GM23338 (cell line): Measurements from ENCODE around the gene UBASH3A.

Experiments used
- CREB1 ChIP-seq: fragments of 250-450 bp; sonication (Bioruptor Pico); IDR thresholded peaks from 2 replicates; pipeline ENCODE4 v1.5.0; 2020; ENCODE audit warnings: low read depth, mild to moderate bottlenecking, moderate library complexity
- CTCF ChIP-seq, 2 experiments: fragments of 200-600 bp in 1 of 2; sonication (generic) in 1 of 2; conservative IDR thresholded peaks; 2 replicates each; pipeline versions ENCODE4 v1.5.1 to v1.6.1; 2016 to 2017; ENCODE audit warnings: antibody characterized with exemption in 2 of 2, low read depth in 2 of 2, mild to moderate bottlenecking in 2 of 2, moderate library complexity in 1 of 2
- ETS1 ChIP-seq: IDR thresholded peaks from 2 replicates; pipeline ENCODE4 v1.6.1; 2016; ENCODE audit warnings: antibody characterized with exemption
- EZH2 ChIP-seq: fragments of 200-600 bp; sonication (generic); IDR thresholded peaks from one replicate; pipeline ENCODE4 v1.8.0; 2017; ENCODE audit warnings: antibody characterized with exemption, mild to moderate bottlenecking, low read depth; ENCODE audit not compliant: unreplicated experiment
- EZH2phosphoT487 ChIP-seq: fragments of 200-600 bp; sonication (generic); IDR thresholded peaks from one replicate; pipeline ENCODE4 v1.8.1; 2018; ENCODE audit warnings: antibody characterized with exemption; ENCODE audit not compliant: unreplicated experiment
- JUNB ChIP-seq: IDR thresholded peaks from one replicate; pipeline ENCODE4 v1.6.1; 2016; ENCODE audit warnings: antibody characterized with exemption; ENCODE audit not compliant: unreplicated experiment
- NANOG ChIP-seq: IDR thresholded peaks from 2 replicates; pipeline ENCODE4 v1.6.1; 2016; ENCODE audit warnings: antibody characterized with exemption, borderline replicate concordance
- POLR2AphosphoS5 ChIP-seq: IDR thresholded peaks from 2 replicates; pipeline ENCODE4 v1.6.1; 2016; ENCODE audit warnings: antibody characterized with exemption, low read depth
- ZNF331 ChIP-seq: fragments of 250-450 bp; sonication (Bioruptor Pico); IDR thresholded peaks from 2 replicates; pipeline ENCODE4 v1.5.0; 2020; ENCODE audit warnings: low read depth, mild to moderate bottlenecking, moderate library complexity
- TF ChIP-seq, protein P1 (sequence below): IDR thresholded peaks from one replicate; pipeline ENCODE4 v1.6.1; 2018; ENCODE audit warnings: antibody characterized with exemption; ENCODE audit not compliant: unreplicated experiment

DNA sequence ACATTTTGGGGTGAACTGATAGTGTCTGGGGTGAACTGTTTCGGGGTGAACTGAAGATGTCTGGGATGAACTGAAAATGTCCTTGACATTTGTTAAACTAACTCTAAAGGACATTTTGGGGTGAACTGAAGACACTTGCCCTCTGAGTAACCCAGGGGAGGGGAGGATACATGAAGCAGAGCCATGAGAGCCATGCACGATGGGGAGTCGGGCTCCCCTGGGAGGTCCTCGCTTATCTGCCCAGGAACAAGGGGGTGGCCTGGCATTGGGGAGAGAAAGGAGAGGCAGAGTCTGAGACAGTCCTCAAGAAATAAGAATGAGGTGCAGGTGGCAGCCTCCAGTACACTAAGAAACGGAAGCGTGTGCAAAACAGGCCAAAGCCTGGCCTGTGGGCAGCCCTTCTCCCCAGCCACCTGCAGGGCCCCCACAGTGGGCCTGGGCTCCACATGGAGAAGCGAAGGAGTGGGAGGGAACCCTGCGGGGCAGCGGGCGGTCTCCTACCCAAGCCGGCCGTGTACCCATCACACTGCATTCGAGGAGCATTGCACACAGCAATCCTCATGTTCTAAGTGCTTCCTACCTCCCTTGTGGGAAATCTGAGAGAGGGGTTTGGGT lies 68.1 kb downstream of the UBASH3A start:
- TF ChIP-seq CTCF (conservative IDR thresholded peaks at IDR 0.05; ENCODE audit: low read depth in 2 of 2) (no peak), POLR2AphosphoS5 (no peak), EZH2 (no peak), JUNB (no peak), EZH2phosphoT487 (no peak), NANOG (no peak), ETS1 (no peak), CREB1 (CRISPR knock-in tag) (no peak), ZNF331 (no peak)
- TF ChIP-seq, protein P1, sequence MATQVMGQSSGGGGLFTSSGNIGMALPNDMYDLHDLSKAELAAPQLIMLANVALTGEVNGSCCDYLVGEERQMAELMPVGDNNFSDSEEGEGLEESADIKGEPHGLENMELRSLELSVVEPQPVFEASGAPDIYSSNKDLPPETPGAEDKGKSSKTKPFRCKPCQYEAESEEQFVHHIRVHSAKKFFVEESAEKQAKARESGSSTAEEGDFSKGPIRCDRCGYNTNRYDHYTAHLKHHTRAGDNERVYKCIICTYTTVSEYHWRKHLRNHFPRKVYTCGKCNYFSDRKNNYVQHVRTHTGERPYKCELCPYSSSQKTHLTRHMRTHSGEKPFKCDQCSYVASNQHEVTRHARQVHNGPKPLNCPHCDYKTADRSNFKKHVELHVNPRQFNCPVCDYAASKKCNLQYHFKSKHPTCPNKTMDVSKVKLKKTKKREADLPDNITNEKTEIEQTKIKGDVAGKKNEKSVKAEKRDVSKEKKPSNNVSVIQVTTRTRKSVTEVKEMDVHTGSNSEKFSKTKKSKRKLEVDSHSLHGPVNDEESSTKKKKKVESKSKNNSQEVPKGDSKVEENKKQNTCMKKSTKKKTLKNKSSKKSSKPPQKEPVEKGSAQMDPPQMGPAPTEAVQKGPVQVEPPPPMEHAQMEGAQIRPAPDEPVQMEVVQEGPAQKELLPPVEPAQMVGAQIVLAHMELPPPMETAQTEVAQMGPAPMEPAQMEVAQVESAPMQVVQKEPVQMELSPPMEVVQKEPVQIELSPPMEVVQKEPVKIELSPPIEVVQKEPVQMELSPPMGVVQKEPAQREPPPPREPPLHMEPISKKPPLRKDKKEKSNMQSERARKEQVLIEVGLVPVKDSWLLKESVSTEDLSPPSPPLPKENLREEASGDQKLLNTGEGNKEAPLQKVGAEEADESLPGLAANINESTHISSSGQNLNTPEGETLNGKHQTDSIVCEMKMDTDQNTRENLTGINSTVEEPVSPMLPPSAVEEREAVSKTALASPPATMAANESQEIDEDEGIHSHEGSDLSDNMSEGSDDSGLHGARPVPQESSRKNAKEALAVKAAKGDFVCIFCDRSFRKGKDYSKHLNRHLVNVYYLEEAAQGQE = no peak
